ENCODE data around the gene HS3ST3A1. TPM values are rescaled to one million over a fixed set of nuclear protein-coding genes. Genes with fewer than 3 reads are reported as not detected.

Gene HS3ST3A1
- total RNA-seq, 1 experiment from 2014 or later: 3.4 TPM

DNA sequence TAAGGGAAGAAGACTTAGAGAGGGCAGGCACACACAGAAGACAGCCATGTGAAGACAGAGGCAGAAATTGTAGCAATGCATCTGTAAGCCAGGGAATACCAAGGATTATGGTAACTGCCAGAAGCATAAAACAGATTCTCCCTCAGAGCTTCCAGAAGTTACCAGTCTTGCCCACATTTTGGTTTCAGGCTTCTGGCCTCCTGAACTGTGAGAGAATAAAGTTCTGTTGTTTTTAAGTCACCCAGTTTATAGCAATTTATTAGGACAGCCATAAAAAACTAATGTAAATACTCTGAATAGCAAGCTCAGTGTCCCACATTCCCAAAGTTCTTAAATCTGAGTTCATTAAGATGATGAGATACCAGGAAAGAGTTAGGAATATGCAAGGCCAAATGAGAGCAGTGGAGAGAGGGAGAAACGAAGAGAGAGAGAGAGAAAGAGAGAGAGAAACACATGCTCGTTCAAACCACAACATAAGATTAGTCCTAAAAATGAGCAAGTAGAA, 123.4 kb downstream of the HS3ST3A1 start:
- Histone ChIP-seq H3K4me2 (ENCODE audit: insufficient read depth, insufficient read length, low read length) (no peak overlapping the region), H3T11ph (ENCODE audit: low read length) (no peak overlapping the region)

More for the DNA sequence above, 123.4 kb downstream of the HS3ST3A1 start:
- Histone ChIP-seq H3K9me3 (ENCODE audit: control insufficient read depth, low read depth, low read length) (peaks cover 18% of the 10 kb centered on the region), H3K27me3 (ENCODE audit: insufficient read depth, low read length) (no peaks in the 10 kb centered on the region; the same call in 1 of the 2 replicates), H4K8ac (replicated peaks; ENCODE audit: insufficient read length, low read depth, low read length) (no peak overlapping the region), H2BK20ac (ENCODE audit: low read depth, low read length, poor library complexity, severe bottlenecking) (no peak overlapping the region), H2BK15ac (ENCODE audit: low read depth, low read length) (no peak overlapping the region), H3K14ac (ENCODE audit: insufficient read depth, low read length) (no peak overlapping the region), H2BK120ac (ENCODE audit: low read depth, low read length, poor library complexity, severe bottlenecking) (no peak overlapping the region), H3K23ac (ENCODE audit: insufficient read length, low read depth, low read length) (no peak overlapping the region), H2BK12ac (ENCODE audit: insufficient read length, low read depth, low read length) (no peak overlapping the region), H4K91ac (ENCODE audit: insufficient read length, low read depth, low read length) (no peak overlapping the region), H3K18ac (ENCODE audit: insufficient read length, low read depth, low read length) (no peak overlapping the region), H2BK5ac (ENCODE audit: insufficient read length, low read length) (no peak overlapping the region), H3K56ac (ENCODE audit: insufficient read length, low read depth, low read length) (no peak overlapping the region), H2AK5ac (ENCODE audit: insufficient read length, low read length) (no peak overlapping the region), H3K9ac (ENCODE audit: extremely low read depth, insufficient read length, low read length) (no peak overlapping the region), H3K4me1 (ENCODE audit: insufficient read depth, low read length) (no peaks in the 10 kb centered on the region), H3K79me1 (ENCODE audit: insufficient read depth, low read depth, low read length, poor library complexity, severe bottlenecking) (no peaks in the 10 kb centered on the region), H3K4ac (ENCODE audit: low read depth, low read length) (no peak overlapping the region), H3K79me2 (ENCODE audit: insufficient read depth, low read length) (no peaks in the 10 kb centered on the region), H4K5ac (ENCODE audit: insufficient read length, low read depth, low read length) (no peak overlapping the region), H3K27ac (ENCODE audit: insufficient read length, low read depth, low read length) (no peak overlapping the region), H4K20me1 (ENCODE audit: control insufficient read depth, insufficient read depth, insufficient read length) (no peaks in the 10 kb centered on the region), H2AFZ (ENCODE audit: low read length) (no peak overlapping the region), H3K23me2 (ENCODE audit: insufficient read length, low read depth, low read length, poor library complexity, severe bottlenecking) (no peaks in the 10 kb centered on the region)
- Mint-ChIP-seq H3K9me3 (peaks cover 24 to 28% of the 10 kb centered on the region in 2 experiments), H3K4me1 (no peaks in the 10 kb centered on the region), H3K27ac (no peak overlapping the region), H3K4me3 (no peak overlapping the region), H3K27me3 (ENCODE audit: low read depth) (peaks cover 2% of the 10 kb centered on the region), H3K36me3 (ENCODE audit: insufficient read depth in 1 of 3, low read depth in 3 of 3) (peaks cover 19 to 24% (median 19%) of the 10 kb centered on the region in 3 experiments)
- TF ChIP-seq, protein P1, sequence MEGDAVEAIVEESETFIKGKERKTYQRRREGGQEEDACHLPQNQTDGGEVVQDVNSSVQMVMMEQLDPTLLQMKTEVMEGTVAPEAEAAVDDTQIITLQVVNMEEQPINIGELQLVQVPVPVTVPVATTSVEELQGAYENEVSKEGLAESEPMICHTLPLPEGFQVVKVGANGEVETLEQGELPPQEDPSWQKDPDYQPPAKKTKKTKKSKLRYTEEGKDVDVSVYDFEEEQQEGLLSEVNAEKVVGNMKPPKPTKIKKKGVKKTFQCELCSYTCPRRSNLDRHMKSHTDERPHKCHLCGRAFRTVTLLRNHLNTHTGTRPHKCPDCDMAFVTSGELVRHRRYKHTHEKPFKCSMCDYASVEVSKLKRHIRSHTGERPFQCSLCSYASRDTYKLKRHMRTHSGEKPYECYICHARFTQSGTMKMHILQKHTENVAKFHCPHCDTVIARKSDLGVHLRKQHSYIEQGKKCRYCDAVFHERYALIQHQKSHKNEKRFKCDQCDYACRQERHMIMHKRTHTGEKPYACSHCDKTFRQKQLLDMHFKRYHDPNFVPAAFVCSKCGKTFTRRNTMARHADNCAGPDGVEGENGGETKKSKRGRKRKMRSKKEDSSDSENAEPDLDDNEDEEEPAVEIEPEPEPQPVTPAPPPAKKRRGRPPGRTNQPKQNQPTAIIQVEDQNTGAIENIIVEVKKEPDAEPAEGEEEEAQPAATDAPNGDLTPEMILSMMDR (conservative IDR thresholded peaks at IDR 0.05): no peak
- no CpG with 5 or more reads among the region's 2 CpGs for WGBS (ENCODE audit: extremely low coverage, insufficient read length, low lambda C conversion rate)
- DNase-seq: no peak
